Esophagus squamous epithelium (tissue), 4 donors: Measurements from ENCODE around the gene MAOA.

Experiments used
- POLR2A ChIP-seq, 4 donors: fragments of 450-650 bp; IDR thresholded peaks; one replicate each; pipeline ENCODE4 v1.6.1; 2017; ENCODE audit warnings: antibody characterized with exemption in 4 of 4, mild to moderate bottlenecking in 4 of 4, moderate library complexity in 3 of 4
- TF ChIP-seq, protein P1 (sequence below), 6 experiments: fragments of 450-650 bp in 4 of 6; fragments of 200-600 bp in 2 of 6; sonication (generic) in 2 of 6; IDR thresholded peaks; one replicate each; pipeline ENCODE4 v1.5.1; 2016 to 2019; ENCODE audit warnings: antibody characterized with exemption in 6 of 6, mild to moderate bottlenecking in 4 of 6, moderate library complexity in 4 of 6

DNA sequence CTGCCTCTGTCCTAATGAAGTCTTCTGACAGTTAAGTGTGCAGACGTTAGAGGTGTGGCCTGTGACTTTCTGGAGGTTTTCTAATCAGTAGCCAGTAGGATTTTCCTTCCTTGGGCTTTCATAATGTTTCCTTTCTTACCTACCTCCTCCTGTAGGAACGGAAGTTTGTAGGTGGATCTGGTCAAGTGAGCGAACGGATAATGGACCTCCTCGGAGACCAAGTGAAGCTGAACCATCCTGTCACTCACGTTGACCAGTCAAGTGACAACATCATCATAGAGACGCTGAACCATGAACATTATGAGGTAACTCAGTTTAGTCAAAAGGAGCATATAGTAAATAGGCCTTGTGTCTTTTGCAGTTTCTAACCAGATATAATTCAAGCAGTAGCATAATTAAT is 75.0 kb downstream of the MAOA start:
- TF ChIP-seq, protein P1, sequence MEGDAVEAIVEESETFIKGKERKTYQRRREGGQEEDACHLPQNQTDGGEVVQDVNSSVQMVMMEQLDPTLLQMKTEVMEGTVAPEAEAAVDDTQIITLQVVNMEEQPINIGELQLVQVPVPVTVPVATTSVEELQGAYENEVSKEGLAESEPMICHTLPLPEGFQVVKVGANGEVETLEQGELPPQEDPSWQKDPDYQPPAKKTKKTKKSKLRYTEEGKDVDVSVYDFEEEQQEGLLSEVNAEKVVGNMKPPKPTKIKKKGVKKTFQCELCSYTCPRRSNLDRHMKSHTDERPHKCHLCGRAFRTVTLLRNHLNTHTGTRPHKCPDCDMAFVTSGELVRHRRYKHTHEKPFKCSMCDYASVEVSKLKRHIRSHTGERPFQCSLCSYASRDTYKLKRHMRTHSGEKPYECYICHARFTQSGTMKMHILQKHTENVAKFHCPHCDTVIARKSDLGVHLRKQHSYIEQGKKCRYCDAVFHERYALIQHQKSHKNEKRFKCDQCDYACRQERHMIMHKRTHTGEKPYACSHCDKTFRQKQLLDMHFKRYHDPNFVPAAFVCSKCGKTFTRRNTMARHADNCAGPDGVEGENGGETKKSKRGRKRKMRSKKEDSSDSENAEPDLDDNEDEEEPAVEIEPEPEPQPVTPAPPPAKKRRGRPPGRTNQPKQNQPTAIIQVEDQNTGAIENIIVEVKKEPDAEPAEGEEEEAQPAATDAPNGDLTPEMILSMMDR (IDR thresholded peaks at IDR 0.05) = no peak
- no peak for TF ChIP-seq POLR2A (IDR thresholded peaks at IDR 0.05)
